Tibial artery (tissue), 4 donors: ENCODE results near the gene GRM8.

Experiments
- DNase-seq, 2 donors: peaks; one replicate each; pipeline ENCODE4 v3.0.0-alpha.2; 2019
- H3K27ac ChIP-seq, 2 donors: fragments of 200-600 bp; sonication (generic) in 1 of 2; 1 replicate in 1 of 2; 2 replicates in 1 of 2; pipeline ENCODE4 v1.5.1; 2018 to 2019; ENCODE audit warnings: mild to moderate bottlenecking in 1 of 2
- H3K27me3 ChIP-seq, 2 donors: fragments of 200-600 bp; sonication (generic) in 1 of 2; one replicate each; pipeline versions ENCODE4 v1.5.1 to v1.6.0; 2016 to 2019
- H3K36me3 ChIP-seq, 3 donors: fragments of 200-600 bp; sonication (generic) in 2 of 3; one replicate each; pipeline ENCODE4 v1.5.1; 2016 to 2019; ENCODE audit warnings: mild to moderate bottlenecking in 2 of 3
- H3K4me1 ChIP-seq, 4 donors: fragments of 200-600 bp; sonication (generic) in 2 of 4; 1 replicate in 3 of 4; 2 replicates in 1 of 4; pipeline ENCODE4 v1.5.1; 2016 to 2019
- H3K4me3 ChIP-seq, 2 donors: fragments of 200-600 bp; sonication (generic) in 1 of 2; 1 replicate in 1 of 2; 2 replicates in 1 of 2; pipeline ENCODE4 v1.5.1; 2018 to 2019; ENCODE audit warnings: mild to moderate bottlenecking in 2 of 2
- H3K9me3 ChIP-seq, 3 donors: fragments of 200-600 bp; sonication (generic) in 1 of 3; one replicate each; pipeline ENCODE4 v1.5.1; 2016 to 2019
- CTCF ChIP-seq, 2 experiments: fragments of 200-600 bp in 1 of 2; fragments of 450-650 bp in 1 of 2; IDR thresholded peaks; one replicate each; pipeline ENCODE4 v1.5.1; 2017 to 2019; ENCODE audit warnings: antibody characterized with exemption in 2 of 2, mild to moderate bottlenecking in 1 of 2, moderate library complexity in 1 of 2
- intact Hi-C: fragments of 100-400 bp; cut with DNase I; formaldehyde crosslinking; loops from one replicate; pipeline ENCODE4 v1.15.0; 2023; ENCODE audit warnings: low total_unique reads

Gene GRM8

GRCh38 chr7:127231415-127231814 lies 21.3 kb downstream of the GRM8 start:
- Histone ChIP-seq H3K27me3 (peaks cover 0 to 7% of the 10 kb centered on the region in 2 donors), H3K4me1 (no peaks in the 10 kb centered on the region)
- intact Hi-C loops, result no loop called here

GRCh38 chr7:127230192-127230925 lies 22.4 kb downstream of the GRM8 start:
- TF ChIP-seq CTCF (IDR thresholded peaks at IDR 0.05), result no peak
- DNase-seq, result no peak
- no peak overlapping the region for H3K27ac ChIP-seq
- no peaks in the 10 kb centered on the region for H3K36me3 ChIP-seq
- H3K27me3 ChIP-seq, result peaks cover 0 to 9% of the 10 kb centered on the region in 2 donors
- H3K9me3 ChIP-seq, result no peaks in the 10 kb centered on the region
- H3K4me3 ChIP-seq, result no peak overlapping the region
- H3K4me1 ChIP-seq, result no peaks in the 10 kb centered on the region
- intact Hi-C loops, result no loop called here

More at GRCh38 chr7:127231415-127231814, 21.3 kb downstream of the GRM8 start:
- H3K36me3 ChIP-seq, result no peaks in the 10 kb centered on the region
- no peak for TF ChIP-seq CTCF (IDR thresholded peaks at IDR 0.05)
- no peaks in the 10 kb centered on the region for H3K9me3 ChIP-seq
- H3K4me3 ChIP-seq, result no peak overlapping the region
- H3K27ac ChIP-seq, result no peak overlapping the region
- DNase-seq, result no peak

- intact Hi-C loops, result no loop called here
- no peak for DNase-seq
- H3K4me3 ChIP-seq, result no peak overlapping the region
- peaks cover 0 to 13% of the 10 kb centered on the region in 2 donors for H3K27me3 ChIP-seq
- H3K36me3 ChIP-seq, result no peaks in the 10 kb centered on the region
- H3K27ac ChIP-seq, result no peak overlapping the region
- H3K9me3 ChIP-seq, result no peaks in the 10 kb centered on the region
- no peak for TF ChIP-seq CTCF (IDR thresholded peaks at IDR 0.05)
- H3K4me1 ChIP-seq, result no peaks in the 10 kb centered on the region
These were observed 25.9 kb downstream of the GRM8 start for GRCh38 chr7:127226685-127227374.

GRCh38 chr7:127221731-127222130 lies 31.0 kb downstream of the GRM8 start:
- Histone ChIP-seq H3K36me3 (no peaks in the 10 kb centered on the region), H3K4me1 (no peaks in the 10 kb centered on the region), H3K4me3 (no peak overlapping the region), H3K27me3 (peaks cover 0 to 18% of the 10 kb centered on the region in 2 donors), H3K27ac (no peak overlapping the region), H3K9me3 (no peaks in the 10 kb centered on the region)
- no peak for DNase-seq
- intact Hi-C loops, result no loop called here
- TF ChIP-seq CTCF (IDR thresholded peaks at IDR 0.05), result no peak

- no peak for DNase-seq
- Histone ChIP-seq H3K27ac (no peak overlapping the region), H3K9me3 (no peaks in the 10 kb centered on the region), H3K4me1 (no peaks in the 10 kb centered on the region), H3K27me3 (no peaks in the 10 kb centered on the region), H3K36me3 (no peaks in the 10 kb centered on the region), H3K4me3 (no peak overlapping the region)
- intact Hi-C loops, result no loop called here
- no peak for TF ChIP-seq CTCF (IDR thresholded peaks at IDR 0.05)
These were observed 37.6 kb downstream of the GRM8 start for GRCh38 chr7:127214956-127215718.
